Esophagus mucosa (tissue), 1 donor: ENCODE results near the gene C4orf50. TPM values are rescaled to one million over a fixed set of nuclear protein-coding genes. Genes with fewer than 3 reads are reported as not detected.

Experiments used
- ATAC-seq: fragments of 200-7000 bp; cut with Tn5 transposase; one replicate; pipeline ENCODE4 v1.9.1; 2020
- total RNA-seq: library from RNA; stranded (reverse); gene quantifications from one replicate; pipeline ENCODE4 v1.2.4, GENCODE V29; 2023
- donor health status: DM: yes; HTN: yes; CAD: no.

C4orf50 gene
- total RNA-seq, 1 donor from 2014 or later, result 0.04 TPM

DNA sequence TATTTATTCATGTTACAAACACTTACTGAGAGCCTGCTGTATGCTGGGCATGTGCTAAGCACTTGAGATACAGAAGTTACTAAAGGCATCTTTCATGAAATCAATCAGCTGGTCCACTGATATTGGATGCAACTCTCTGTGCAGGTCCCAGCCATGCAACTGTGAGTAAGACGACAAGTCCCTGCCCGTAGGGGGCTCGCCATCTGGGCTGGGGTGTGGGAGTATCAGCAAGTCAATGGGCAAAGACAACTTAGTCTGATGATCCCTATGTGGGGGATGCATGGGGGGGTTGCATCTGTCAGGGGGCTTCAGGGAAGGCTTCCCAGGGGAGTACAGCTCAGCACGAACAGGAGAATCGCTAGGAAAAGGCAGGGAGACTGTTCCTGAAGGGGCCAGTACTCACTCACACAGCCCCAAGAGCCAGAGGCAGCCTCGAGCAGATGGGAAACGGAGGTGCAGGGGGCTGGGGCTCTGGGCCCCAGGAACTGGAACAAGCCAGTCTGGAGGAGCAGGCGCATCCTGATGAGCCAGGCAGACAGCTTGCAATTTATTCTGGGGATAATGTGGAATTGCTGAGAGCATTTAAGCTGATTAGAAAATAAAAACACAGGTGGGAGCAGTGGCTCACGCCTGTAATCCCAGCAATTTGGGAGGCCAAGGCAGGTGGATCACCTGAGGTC lies 165.6 kb downstream of the C4orf50 start:
- no peak for ATAC-seq

DNA sequence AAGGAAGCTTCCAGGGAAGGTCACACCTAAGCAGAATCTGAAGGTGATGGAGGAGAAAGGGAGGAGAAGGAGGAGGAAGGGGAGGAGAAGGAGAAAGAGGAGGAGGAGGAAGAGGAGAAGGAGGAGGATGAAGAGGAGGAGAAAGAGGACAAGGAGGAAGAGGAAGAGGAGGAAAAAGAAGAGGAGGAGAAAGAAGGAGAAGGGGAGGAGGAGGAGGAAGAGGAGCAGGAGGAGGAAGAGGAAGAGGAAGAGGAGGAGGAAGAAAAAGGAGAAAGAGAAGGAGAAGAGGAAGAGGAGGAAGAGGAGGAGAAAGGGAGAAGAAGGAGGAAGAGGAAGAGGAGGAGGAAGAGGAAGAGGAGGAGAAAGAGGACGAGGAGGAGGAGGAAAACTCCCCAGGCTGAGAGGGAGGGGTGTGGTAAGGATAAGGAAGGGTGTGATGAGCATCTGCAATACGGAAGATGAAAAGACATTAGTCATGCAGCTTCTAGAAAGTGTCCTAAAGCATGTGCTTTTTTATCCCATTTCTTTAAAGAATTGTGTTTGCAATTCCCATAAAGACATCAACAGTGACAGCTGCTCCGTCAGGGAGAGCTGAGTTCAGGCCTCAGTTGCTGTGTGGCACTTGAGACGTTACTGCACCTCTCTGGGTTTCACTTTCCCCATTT lies 166.5 kb downstream of the C4orf50 start:
- ATAC-seq, result no peak

Other genes starting within 250 kb of the C4orf50 start
- gene CRMP1, start 125.3 kb downstream of the C4orf50 start, total RNA-seq, result 1.8 TPM
- gene JAKMIP1, start 182.1 kb upstream of the C4orf50 start, total RNA-seq, result not detected